Progenitor cell of endocrine pancreas (in vitro differentiated cells): ENCODE measurements around the gene MADD. TPM values are rescaled to one million over a fixed set of nuclear protein-coding genes. Genes with fewer than 3 reads are reported as not detected.

ENCODE experiments used
- DNase-seq: peaks from one replicate; pipeline ENCODE4 v3.0.0; 2021; ENCODE audit warnings: low spot score; ENCODE audit not compliant: unreplicated experiment
- H3K27ac Mint-ChIP-seq: 2 replicates; pipeline ENCODE4 v1.8.0; 2021; ENCODE audit warnings: mild to moderate bottlenecking, moderate library complexity, mixed read lengths
- H3K27me3 Mint-ChIP-seq: 2 replicates; pipeline ENCODE4 v1.8.0; 2021; ENCODE audit warnings: mixed read lengths
- H3K36me3 Mint-ChIP-seq: 2 replicates; pipeline ENCODE4 v1.8.0; 2022; ENCODE audit warnings: mixed read lengths; ENCODE audit not compliant: insufficient read depth
- H3K4me1 Mint-ChIP-seq: 2 replicates; pipeline ENCODE4 v1.8.0; 2021; ENCODE audit warnings: low read depth, mixed read lengths
- H3K4me3 Mint-ChIP-seq: 2 replicates; pipeline ENCODE4 v1.8.0; 2021; ENCODE audit warnings: low read depth, mild to moderate bottlenecking, moderate library complexity, mixed read lengths
- H3K9me3 Mint-ChIP-seq: 2 replicates; pipeline ENCODE4 v1.8.0; 2021; ENCODE audit warnings: low read depth, mixed read lengths
- total RNA-seq: library from RNA; stranded (reverse); gene quantifications from 2 replicates; pipeline ENCODE4 v1.2.1, GENCODE V29; 2021
- TF ChIP-seq, protein P1 (sequence below): fragments of 200-600 bp; sonication (generic); IDR thresholded peaks from one replicate; pipeline ENCODE4 v1.5.0; 2021; ENCODE audit warnings: antibody characterized with exemption, mild to moderate bottlenecking; ENCODE audit not compliant: unreplicated experiment

The MADD gene
- total RNA-seq, 1 donor from 2014 or later, result 66.5 TPM

GRCh38 chr11:47356129-47356997, 86.4 kb downstream of the MADD start:
- no peaks in the 10 kb centered on the region for H3K9me3 Mint-ChIP-seq
- H3K27ac Mint-ChIP-seq, result no peak overlapping the region
- H3K27me3 Mint-ChIP-seq, result no peaks in the 10 kb centered on the region
- no peak for DNase-seq
- peaks cover 2% of the 10 kb centered on the region for H3K4me1 Mint-ChIP-seq
- H3K36me3 Mint-ChIP-seq, result no peaks in the 10 kb centered on the region
- no peak overlapping the region for H3K4me3 Mint-ChIP-seq
- TF ChIP-seq, protein P1, sequence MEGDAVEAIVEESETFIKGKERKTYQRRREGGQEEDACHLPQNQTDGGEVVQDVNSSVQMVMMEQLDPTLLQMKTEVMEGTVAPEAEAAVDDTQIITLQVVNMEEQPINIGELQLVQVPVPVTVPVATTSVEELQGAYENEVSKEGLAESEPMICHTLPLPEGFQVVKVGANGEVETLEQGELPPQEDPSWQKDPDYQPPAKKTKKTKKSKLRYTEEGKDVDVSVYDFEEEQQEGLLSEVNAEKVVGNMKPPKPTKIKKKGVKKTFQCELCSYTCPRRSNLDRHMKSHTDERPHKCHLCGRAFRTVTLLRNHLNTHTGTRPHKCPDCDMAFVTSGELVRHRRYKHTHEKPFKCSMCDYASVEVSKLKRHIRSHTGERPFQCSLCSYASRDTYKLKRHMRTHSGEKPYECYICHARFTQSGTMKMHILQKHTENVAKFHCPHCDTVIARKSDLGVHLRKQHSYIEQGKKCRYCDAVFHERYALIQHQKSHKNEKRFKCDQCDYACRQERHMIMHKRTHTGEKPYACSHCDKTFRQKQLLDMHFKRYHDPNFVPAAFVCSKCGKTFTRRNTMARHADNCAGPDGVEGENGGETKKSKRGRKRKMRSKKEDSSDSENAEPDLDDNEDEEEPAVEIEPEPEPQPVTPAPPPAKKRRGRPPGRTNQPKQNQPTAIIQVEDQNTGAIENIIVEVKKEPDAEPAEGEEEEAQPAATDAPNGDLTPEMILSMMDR, result no peak

- DNase-seq, result no peak
- H3K27me3 Mint-ChIP-seq, result no peaks in the 10 kb centered on the region
- H3K4me1 Mint-ChIP-seq, result peaks cover 2% of the 10 kb centered on the region
- no peak overlapping the region for H3K27ac Mint-ChIP-seq
- no peak overlapping the region for H3K4me3 Mint-ChIP-seq
- H3K36me3 Mint-ChIP-seq, result no peaks in the 10 kb centered on the region
- H3K9me3 Mint-ChIP-seq, result no peaks in the 10 kb centered on the region
- TF ChIP-seq, protein P1, result no peak
These were observed 87.0 kb downstream of the MADD start for GRCh38 chr11:47356998-47357329.

- Mint-ChIP-seq H3K9me3 (no peaks in the 10 kb centered on the region), H3K27ac (no peak overlapping the region), H3K27me3 (no peaks in the 10 kb centered on the region), H3K4me3 (no peak overlapping the region), H3K36me3 (no peaks in the 10 kb centered on the region), H3K4me1 (peaks cover 2% of the 10 kb centered on the region)
- TF ChIP-seq, protein P1, result no peak
- DNase-seq, result no peak
These were observed 88.2 kb downstream of the MADD start for GRCh38 chr11:47357985-47358730.

- no peak for DNase-seq
- TF ChIP-seq, protein P1, result no peak
- Mint-ChIP-seq H3K4me1 (peaks cover 2% of the 10 kb centered on the region), H3K36me3 (no peaks in the 10 kb centered on the region), H3K27me3 (no peaks in the 10 kb centered on the region), H3K4me3 (no peak overlapping the region), H3K27ac (no peak overlapping the region), H3K9me3 (no peaks in the 10 kb centered on the region)
These were observed 88.8 kb downstream of the MADD start for GRCh38 chr11:47358731-47359051.

DNA sequence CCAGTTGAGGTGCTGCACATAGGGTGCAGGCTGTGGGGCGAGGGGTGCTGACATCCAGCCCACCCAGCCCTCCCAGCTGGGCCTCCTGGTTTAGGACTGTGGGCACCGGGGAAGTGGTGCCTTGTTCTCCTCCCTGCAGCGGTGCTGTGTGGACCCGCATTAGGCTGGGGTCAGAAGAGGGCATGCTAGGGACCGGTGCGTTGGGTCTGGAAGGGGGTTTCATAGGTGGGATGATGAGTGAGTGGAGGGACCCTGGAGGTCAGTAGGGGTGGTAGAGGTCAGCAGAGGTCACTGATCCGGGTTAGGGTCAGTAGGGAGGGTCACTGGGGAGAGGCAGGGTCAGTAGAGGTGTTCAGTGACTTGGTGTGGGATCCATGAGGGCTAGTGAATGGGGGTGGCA, 89.2 kb downstream of the MADD start:
- Mint-ChIP-seq H3K36me3 (no peaks in the 10 kb centered on the region), H3K4me1 (peaks cover 2% of the 10 kb centered on the region), H3K27ac (no peak overlapping the region), H3K4me3 (no peak overlapping the region), H3K27me3 (no peaks in the 10 kb centered on the region), H3K9me3 (no peaks in the 10 kb centered on the region)
- TF ChIP-seq, protein P1, result no peak
- DNase-seq, result no peak
